Measurements from ENCODE around the gene KLHL3. TPM values are rescaled to one million over a fixed set of nuclear protein-coding genes. Genes with fewer than 3 reads are reported as not detected.

Gene KLHL3
- total and polyA plus RNA-seq, 4 donors = 0.91 to 8.8 (median 3.7) TPM

GRCh38 chr5:137666461-137666850 lies 69.4 kb downstream of the KLHL3 start:
- no peaks in the 10 kb centered on the region for H3K9me3 ChIP-seq (ENCODE audit: control insufficient read depth in 4 of 4, low read length in 3 of 4)
- DNase-seq (ENCODE audit: low spot score) = no peak
- WGBS = 26% methylated on average over 3 of the region's 3 CpGs
- H3K4me3 ChIP-seq (ENCODE audit: low read depth in 1 of 3, low read length in 3 of 3) = no peak overlapping the region
- TF ChIP-seq CTCF (IDR thresholded peaks at IDR 0.05; ENCODE audit: low read depth, low read length, missing input control) (no peak), NR2F2 (IDR thresholded peaks at IDR 0.05) (no peak), YY1 (IDR thresholded peaks at IDR 0.05) (peak; percentile 33), RAD21 (IDR thresholded peaks at IDR 0.05) (no peak), REST (IDR thresholded peaks at IDR 0.05) (peak; percentile 18), ATF3 (IDR thresholded peaks at IDR 0.05) (no peak), SP1 (IDR thresholded peaks at IDR 0.05) (peak; percentile 33), GABPA (IDR thresholded peaks at IDR 0.05 in 1 of 2, conservative IDR thresholded peaks at IDR 0.05 in 1 of 2) (no peak), FOXA1 (IDR thresholded peaks at IDR 0.05) (no peak), EGR1 (IDR thresholded peaks at IDR 0.05; ENCODE audit: low read depth in 2 of 2) (no peak), JUND (IDR thresholded peaks at IDR 0.05) (no peak), RXRA (IDR thresholded peaks at IDR 0.05) (peak; percentile 8 to 36), ZBTB33 (IDR thresholded peaks at IDR 0.05) (no peak), TAF1 (conservative IDR thresholded peaks at IDR 0.05) (no peak), MAX (IDR thresholded peaks at IDR 0.05) (no peak), HNF4A (conservative IDR thresholded peaks at IDR 0.05) (peak; percentile 15 to 30), FOXA2 (IDR thresholded peaks at IDR 0.05) (no peak), HNF4G (IDR thresholded peaks at IDR 0.05) (no peak)
- H3K9ac ChIP-seq (ENCODE audit: low read depth in 1 of 2, low read length in 2 of 2) = no peak overlapping the region
- H3K27me3 ChIP-seq (ENCODE audit: control insufficient read depth in 4 of 4, insufficient read depth in 4 of 4, low read length in 3 of 4) = no peaks in the 10 kb centered on the region
- peak overlapping the region; percentile 74 to 78 for H3K27ac ChIP-seq (ENCODE audit: low read depth in 1 of 2, low read length in 2 of 2)
- H3K4me1 ChIP-seq (ENCODE audit: control insufficient read depth in 4 of 4, insufficient read depth in 4 of 4, low read length in 3 of 4) = peaks cover 4 to 23% (median 8%) of the 10 kb centered on the region in 4 donors
- no peaks in the 10 kb centered on the region for H3K36me3 ChIP-seq (ENCODE audit: control insufficient read depth in 4 of 4, insufficient read depth in 3 of 4, low read depth in 1 of 4, low read length in 3 of 4)

Measured in liver (tissue), 9 donors.